Measurements from ENCODE around the gene IREB2. TPM values are rescaled to one million over a fixed set of nuclear protein-coding genes. Genes with fewer than 3 reads are reported as not detected.

Gene IREB2
- total RNA-seq, 4 donors from 2014 or later = 20.1 to 71.7 (median 40.7) TPM

GRCh38 chr15:78440375-78441373 lies 2.7 kb downstream of the IREB2 start:
- 65 to 83% methylated on average over 3 of the region's 3 CpGs for WGBS, 2 donors (ENCODE audit: low coverage in 1 of 2)
- in situ Hi-C loops (cut with MboI; ENCODE audit: low pct_ligation_motif_present in 1 of 4, low pct_unique_long_range_greater_than_20kb in 1 of 4, low sequenced_read_pairs in 3 of 4) = loop anchor here in 1 of 4 donors (25.0 kb wide), 1 partner anchor 303 kb away; the partner anchor contains the start of genes CIB2 and IDH3A
- H3K36me3 ChIP-seq = peaks cover 0 to 17% (median 3%) of the 10 kb centered on the region in 4 donors
- no peaks in the 10 kb centered on the region for H3K9me3 ChIP-seq
- no peaks in the 10 kb centered on the region for H3K27me3 ChIP-seq
- no peak for DNase-seq
- H3K4me3 ChIP-seq = no peak overlapping the region
- H3K4me1 ChIP-seq = peaks cover 12 to 58% (median 31%) of the 10 kb centered on the region in 4 donors
- intact Hi-C loops (cut with DNase I; ENCODE audit: low total_unique reads) = no loop called here
- TF ChIP-seq POLR2A (IDR thresholded peaks at IDR 0.05) (no peak), POLR2AphosphoS5 (IDR thresholded peaks at IDR 0.05) (no peak), CTCF (IDR thresholded peaks at IDR 0.05) (no peak), EP300 (IDR thresholded peaks at IDR 0.05; ENCODE audit: low read depth) (no peak)
- no peak overlapping the region for H3K27ac ChIP-seq

GRCh38 chr15:78444255-78444654 lies 6.2 kb downstream of the IREB2 start:
- Histone ChIP-seq H3K4me3 (no peak overlapping the region), H3K4me1 (peaks cover 12 to 66% (median 31%) of the 10 kb centered on the region in 4 donors), H3K9me3 (no peaks in the 10 kb centered on the region), H3K27ac (no peak overlapping the region), H3K36me3 (peaks cover 0 to 26% (median 3%) of the 10 kb centered on the region in 4 donors), H3K27me3 (no peaks in the 10 kb centered on the region)
- no peak for DNase-seq
- in situ Hi-C loops (cut with MboI; ENCODE audit: low pct_ligation_motif_present in 1 of 4, low pct_unique_long_range_greater_than_20kb in 1 of 4, low sequenced_read_pairs in 3 of 4) = loop anchor here in 1 of 4 donors (25.0 kb wide), 1 partner anchor 307 kb away; the partner anchor contains the start of genes CIB2 and IDH3A
- WGBS, 2 donors (ENCODE audit: low coverage in 1 of 2) = 88% methylated on average over 1 of the region's 1 CpG
- intact Hi-C loops (cut with DNase I; ENCODE audit: low total_unique reads) = no loop called here
- TF ChIP-seq CTCF (IDR thresholded peaks at IDR 0.05) (no peak), EP300 (IDR thresholded peaks at IDR 0.05; ENCODE audit: low read depth) (no peak), POLR2A (IDR thresholded peaks at IDR 0.05) (no peak), POLR2AphosphoS5 (IDR thresholded peaks at IDR 0.05) (no peak)

GRCh38 chr15:78445875-78446274 lies 7.9 kb downstream of the IREB2 start:
- in situ Hi-C loops (cut with MboI; ENCODE audit: low pct_ligation_motif_present in 1 of 4, low pct_unique_long_range_greater_than_20kb in 1 of 4, low sequenced_read_pairs in 3 of 4) (loop anchor here in 1 of 4 donors (25.0 kb wide), 1 partner anchor 309 kb away; the partner anchor contains the start of genes CIB2 and IDH3A), intact Hi-C loops (cut with DNase I; ENCODE audit: low total_unique reads) (no loop called here)
- no peaks in the 10 kb centered on the region for H3K27me3 ChIP-seq
- peaks cover 0 to 16% (median 1%) of the 10 kb centered on the region in 4 donors for H3K36me3 ChIP-seq
- no peak overlapping the region for H3K4me3 ChIP-seq
- H3K9me3 ChIP-seq = no peaks in the 10 kb centered on the region
- no peak for TF ChIP-seq POLR2AphosphoS5 (IDR thresholded peaks at IDR 0.05)
- TF ChIP-seq POLR2A (IDR thresholded peaks at IDR 0.05) = no peak
- no peak for TF ChIP-seq EP300 (IDR thresholded peaks at IDR 0.05; ENCODE audit: low read depth)
- no peak for TF ChIP-seq CTCF (IDR thresholded peaks at IDR 0.05)
- 86 to 91% methylated on average over 2 of the region's 2 CpGs for WGBS, 2 donors (ENCODE audit: low coverage in 1 of 2)
- H3K27ac ChIP-seq = no peak overlapping the region
- peaks cover 5 to 63% (median 24%) of the 10 kb centered on the region in 4 donors for H3K4me1 ChIP-seq
- DNase-seq = no peak

GRCh38 chr15:78446551-78446950 lies 8.5 kb downstream of the IREB2 start:
- peaks cover 0 to 13% (median 0%) of the 10 kb centered on the region in 4 donors for H3K36me3 ChIP-seq

More at GRCh38 chr15:78446551-78446950, 8.5 kb downstream of the IREB2 start:
- Histone ChIP-seq H3K4me3 (no peak overlapping the region), H3K4me1 (peaks cover 5 to 56% (median 19%) of the 10 kb centered on the region in 4 donors), H3K9me3 (no peaks in the 10 kb centered on the region), H3K27me3 (no peaks in the 10 kb centered on the region), H3K27ac (no peak overlapping the region)
- TF ChIP-seq EP300 (IDR thresholded peaks at IDR 0.05; ENCODE audit: low read depth) (no peak), POLR2A (IDR thresholded peaks at IDR 0.05) (no peak), POLR2AphosphoS5 (IDR thresholded peaks at IDR 0.05) (no peak), CTCF (IDR thresholded peaks at IDR 0.05) (no peak)
- in situ Hi-C loops (cut with MboI; ENCODE audit: low pct_ligation_motif_present in 1 of 4, low pct_unique_long_range_greater_than_20kb in 1 of 4, low sequenced_read_pairs in 3 of 4) = loop anchor here in 1 of 4 donors (25.0 kb wide), 1 partner anchor 309 kb away; the partner anchor contains the start of genes CIB2 and IDH3A
- intact Hi-C loops (cut with DNase I; ENCODE audit: low total_unique reads) = no loop called here
- no peak for DNase-seq
- WGBS, 2 donors (ENCODE audit: low coverage in 1 of 2) = 60 to 99% methylated on average over 1 to 3 of the region's 3 CpGs
